Measurements from ENCODE around the gene MAPK10. TPM values are rescaled to one million over a fixed set of nuclear protein-coding genes. Genes with fewer than 3 reads are reported as not detected.
"Not testable (repeated sequence)": the region's sequence is repeated elsewhere in the genome, so short reads cannot be mapped to it uniquely, and the experiment has no call there.

Gene MAPK10
- total and polyA plus RNA-seq, 8 donors, result 1.4 to 103 (median 15.0) TPM

GRCh38 chr4:86184901-86185285, 175.0 kb downstream of the MAPK10 start:
- H3K27ac ChIP-seq, result no peak overlapping the region
- intact Hi-C loops (cut with DNase I; ENCODE audit: low total_unique reads), result no loop called here
- 63 to 77% (median 70%) methylated on average over 5 of the region's 5 CpGs for WGBS, 5 donors
- no peaks in the 10 kb centered on the region for H3K27me3 ChIP-seq
- TF ChIP-seq, protein P1, sequence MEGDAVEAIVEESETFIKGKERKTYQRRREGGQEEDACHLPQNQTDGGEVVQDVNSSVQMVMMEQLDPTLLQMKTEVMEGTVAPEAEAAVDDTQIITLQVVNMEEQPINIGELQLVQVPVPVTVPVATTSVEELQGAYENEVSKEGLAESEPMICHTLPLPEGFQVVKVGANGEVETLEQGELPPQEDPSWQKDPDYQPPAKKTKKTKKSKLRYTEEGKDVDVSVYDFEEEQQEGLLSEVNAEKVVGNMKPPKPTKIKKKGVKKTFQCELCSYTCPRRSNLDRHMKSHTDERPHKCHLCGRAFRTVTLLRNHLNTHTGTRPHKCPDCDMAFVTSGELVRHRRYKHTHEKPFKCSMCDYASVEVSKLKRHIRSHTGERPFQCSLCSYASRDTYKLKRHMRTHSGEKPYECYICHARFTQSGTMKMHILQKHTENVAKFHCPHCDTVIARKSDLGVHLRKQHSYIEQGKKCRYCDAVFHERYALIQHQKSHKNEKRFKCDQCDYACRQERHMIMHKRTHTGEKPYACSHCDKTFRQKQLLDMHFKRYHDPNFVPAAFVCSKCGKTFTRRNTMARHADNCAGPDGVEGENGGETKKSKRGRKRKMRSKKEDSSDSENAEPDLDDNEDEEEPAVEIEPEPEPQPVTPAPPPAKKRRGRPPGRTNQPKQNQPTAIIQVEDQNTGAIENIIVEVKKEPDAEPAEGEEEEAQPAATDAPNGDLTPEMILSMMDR (IDR thresholded peaks at IDR 0.05), result no peak
- TF ChIP-seq POLR2AphosphoS5 (IDR thresholded peaks at IDR 0.05) (no peak), POLR2A (IDR thresholded peaks at IDR 0.05) (no peak), EP300 (IDR thresholded peaks at IDR 0.05) (no peak)
- no peaks in the 10 kb centered on the region for H3K36me3 ChIP-seq
- no peak overlapping the region for H3K4me3 ChIP-seq
- peaks cover 0 to 19% (median 0%) of the 10 kb centered on the region in 4 donors for H3K9me3 ChIP-seq
- H3K4me1 ChIP-seq, result no peaks in the 10 kb centered on the region
- DNase-seq, result peak in 1 of 2 donors; percentile 16

DNA sequence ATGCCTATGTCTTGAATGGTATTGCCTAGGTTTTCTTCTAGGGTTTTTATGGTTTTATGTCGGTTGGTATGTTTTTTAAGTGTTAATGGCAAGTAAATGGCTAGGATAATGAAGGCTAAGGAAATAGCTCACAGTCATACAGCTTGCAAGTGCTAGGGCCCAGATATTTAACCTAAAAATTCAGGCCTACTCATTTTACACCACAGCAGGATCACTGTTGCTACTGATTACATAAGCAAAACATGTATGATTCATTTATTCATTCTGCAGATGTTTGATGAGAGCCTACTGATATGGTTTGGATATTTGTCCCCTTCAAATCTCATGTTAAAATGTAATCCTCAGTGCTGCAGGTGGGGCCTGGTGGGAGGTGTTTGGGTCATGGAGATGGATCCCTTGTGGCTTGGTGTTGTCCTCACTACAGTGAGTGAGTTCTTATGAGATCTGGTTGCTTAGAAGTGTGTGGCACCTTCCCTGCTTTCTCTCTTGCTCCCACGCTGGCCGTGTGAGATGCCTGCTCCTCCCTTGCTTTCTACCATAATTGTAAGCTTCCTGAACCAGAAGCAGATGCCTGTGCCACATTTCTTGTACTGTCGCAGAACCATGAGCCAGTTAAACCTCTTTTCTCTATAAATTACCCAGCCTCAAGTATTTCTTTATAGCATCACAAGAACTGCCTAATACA, 175.5 kb downstream of the MAPK10 start:
- no peaks in the 10 kb centered on the region for H3K4me1 ChIP-seq
- no peak for TF ChIP-seq EP300 (IDR thresholded peaks at IDR 0.05)
- TF ChIP-seq POLR2A (IDR thresholded peaks at IDR 0.05), result no peak
- TF ChIP-seq POLR2AphosphoS5 (IDR thresholded peaks at IDR 0.05), result no peak
- TF ChIP-seq, protein P1 (IDR thresholded peaks at IDR 0.05), result no peak
- H3K27me3 ChIP-seq, result no peaks in the 10 kb centered on the region
- no peak for DNase-seq
- 70 to 89% (median 89%) methylated on average over 4 of the region's 4 CpGs for WGBS, 5 donors
- no peak overlapping the region for H3K4me3 ChIP-seq
- H3K27ac ChIP-seq, result no peak overlapping the region
- H3K9me3 ChIP-seq, result peaks cover 0 to 18% (median 0%) of the 10 kb centered on the region in 4 donors
- intact Hi-C loops (cut with DNase I; ENCODE audit: low total_unique reads), result no loop called here
- no peaks in the 10 kb centered on the region for H3K36me3 ChIP-seq

- 56 to 85% (median 63%) methylated on average over 1 of the region's 1 CpG for WGBS, 5 donors
- peak in 1 of 2 donors; percentile 1 for DNase-seq
These were observed 178.3 kb downstream of the MAPK10 start for GRCh38 chr4:86181585-86181984.

DNA sequence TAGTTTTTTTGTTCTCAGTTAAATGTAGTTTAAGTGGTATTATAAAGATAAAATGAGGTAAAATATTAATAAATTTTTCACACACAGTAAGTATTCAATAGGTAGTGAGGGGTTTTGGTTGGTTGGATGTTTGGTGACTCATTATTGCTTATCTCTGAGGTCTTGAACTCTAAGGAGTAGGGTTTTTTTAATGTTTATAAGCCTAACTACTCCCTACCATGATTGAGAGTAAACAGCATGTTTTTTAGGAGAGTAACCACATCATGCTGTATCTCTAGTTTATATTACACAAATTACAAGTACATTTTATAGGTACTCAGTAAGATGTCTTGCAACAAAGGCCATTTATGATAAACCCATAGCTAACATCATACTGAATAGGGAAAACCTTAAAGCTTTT, 181.6 kb downstream of the MAPK10 start:
- no peaks in the 10 kb centered on the region for H3K36me3 ChIP-seq
- H3K27ac ChIP-seq, result no peak overlapping the region
- TF ChIP-seq EP300 (IDR thresholded peaks at IDR 0.05), result no peak
- intact Hi-C loops (cut with DNase I; ENCODE audit: low total_unique reads), result no loop called here
- H3K4me1 ChIP-seq, result no peaks in the 10 kb centered on the region
- peaks cover 0 to 10% (median 1%) of the 10 kb centered on the region in 4 donors for H3K9me3 ChIP-seq
- DNase-seq, result no peak
- H3K4me3 ChIP-seq, result no peak overlapping the region
- H3K27me3 ChIP-seq, result no peaks in the 10 kb centered on the region

More at GRCh38 chr4:86181585-86181984, 178.3 kb downstream of the MAPK10 start:
- Histone ChIP-seq H3K27me3 (no peaks in the 10 kb centered on the region), H3K9me3 (peaks cover 0 to 15% (median 1%) of the 10 kb centered on the region in 4 donors), H3K4me1 (no peaks in the 10 kb centered on the region), H3K36me3 (no peaks in the 10 kb centered on the region), H3K27ac (no peak overlapping the region), H3K4me3 (no peak overlapping the region)
- TF ChIP-seq EP300 (IDR thresholded peaks at IDR 0.05), result no peak
- TF ChIP-seq POLR2AphosphoS5 (IDR thresholded peaks at IDR 0.05), result no peak
- intact Hi-C loops (cut with DNase I; ENCODE audit: low total_unique reads), result no loop called here

DNA sequence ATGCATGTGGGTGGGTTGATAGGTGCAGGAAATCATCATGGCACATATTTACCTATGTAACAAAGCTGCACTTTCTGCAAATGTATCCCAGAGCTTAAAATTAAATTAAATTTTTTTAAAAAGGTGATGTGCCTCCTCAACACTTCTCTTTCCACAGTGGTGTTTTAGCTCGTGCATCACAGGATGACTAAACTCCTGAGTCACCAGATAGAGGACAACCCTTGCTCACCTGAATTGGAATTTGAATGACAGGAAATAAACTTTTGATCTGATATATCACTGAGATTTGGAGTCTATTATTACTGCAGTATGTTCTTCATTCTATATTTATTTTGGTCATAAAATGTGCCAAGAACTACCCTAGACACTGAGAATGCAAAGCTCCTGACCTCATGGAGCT, 185.3 kb downstream of the MAPK10 start:
- TF ChIP-seq EP300 (IDR thresholded peaks at IDR 0.05), result no peak
- Histone ChIP-seq H3K4me3 (no peak overlapping the region), H3K4me1 (no peaks in the 10 kb centered on the region), H3K9me3 (peaks cover 0 to 8% (median 1%) of the 10 kb centered on the region in 4 donors), H3K27ac (no peak overlapping the region), H3K27me3 (no peaks in the 10 kb centered on the region), H3K36me3 (no peaks in the 10 kb centered on the region)
- WGBS, 5 donors, result 72 to 88% (median 77%) methylated on average over 1 of the region's 1 CpG
- DNase-seq, result no peak
- intact Hi-C loops (cut with DNase I; ENCODE audit: low total_unique reads), result no loop called here

DNA sequence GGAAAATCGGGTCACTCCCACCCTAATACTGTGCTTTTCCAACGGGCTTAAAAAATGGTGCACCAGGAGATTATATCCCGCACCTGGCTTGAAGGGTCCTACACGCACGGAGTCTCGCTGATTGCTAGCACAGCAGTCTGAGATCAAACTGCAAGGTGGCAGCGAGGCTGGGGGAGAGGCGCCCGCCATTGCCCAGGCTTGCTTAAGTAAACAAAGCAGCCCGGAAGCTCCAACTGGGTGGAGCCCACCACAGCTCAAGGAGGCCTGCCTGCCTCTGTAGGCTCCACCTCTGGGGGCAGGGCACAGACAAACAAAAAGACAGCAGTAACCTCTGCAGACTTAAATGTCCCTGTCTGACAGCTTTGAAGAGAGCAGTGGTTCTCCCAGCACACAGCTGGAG, 191.5 kb downstream of the MAPK10 start:
- H3K36me3 ChIP-seq; H3K27ac ChIP-seq; H3K9me3 ChIP-seq; H3K4me1 ChIP-seq; intact Hi-C loops (cut with DNase I; ENCODE audit: low total_unique reads); H3K4me3 ChIP-seq; H3K27me3 ChIP-seq; DNase-seq: not testable (repeated sequence)
- 83 to 100% (median 92%) methylated on average over 4 to 10 of the region's 10 CpGs for WGBS, 5 donors
